Effector CD4-positive, alpha-beta T cell (primary cell): Measurements from ENCODE around the gene NPAS2.

Source experiments
- DNase-seq: peaks from one replicate; pipeline ENCODE4 v3.0.0-alpha.2; 2020

Gene NPAS2

DNA sequence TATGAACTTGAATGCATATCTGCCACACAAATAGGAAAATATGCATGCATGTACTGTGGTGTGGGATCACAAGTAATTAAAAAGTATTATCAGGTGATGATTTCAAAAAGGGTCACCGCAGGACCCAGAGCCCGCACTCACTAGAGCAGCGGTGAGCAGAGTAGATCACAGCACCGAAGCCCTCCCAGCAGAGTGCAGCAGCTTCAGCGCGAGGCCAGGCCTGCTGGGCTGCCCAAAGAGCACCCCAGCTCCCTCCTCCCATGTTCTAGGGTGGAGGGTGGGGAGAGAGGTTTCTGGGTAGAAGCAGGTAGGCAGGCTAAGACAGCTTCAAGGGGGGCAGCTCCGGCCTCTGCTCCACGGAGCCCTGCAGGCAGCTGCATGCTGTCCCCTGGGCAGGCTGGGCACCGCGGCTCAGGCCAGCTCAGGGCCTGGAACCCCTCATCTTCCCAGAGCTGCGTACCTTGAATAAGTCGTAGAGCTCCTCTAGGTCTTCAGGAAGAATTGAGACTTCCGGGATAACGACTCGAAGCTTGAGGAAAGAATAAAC, 207.1 kb downstream of the NPAS2 start:
- no peak for DNase-seq

DNA sequence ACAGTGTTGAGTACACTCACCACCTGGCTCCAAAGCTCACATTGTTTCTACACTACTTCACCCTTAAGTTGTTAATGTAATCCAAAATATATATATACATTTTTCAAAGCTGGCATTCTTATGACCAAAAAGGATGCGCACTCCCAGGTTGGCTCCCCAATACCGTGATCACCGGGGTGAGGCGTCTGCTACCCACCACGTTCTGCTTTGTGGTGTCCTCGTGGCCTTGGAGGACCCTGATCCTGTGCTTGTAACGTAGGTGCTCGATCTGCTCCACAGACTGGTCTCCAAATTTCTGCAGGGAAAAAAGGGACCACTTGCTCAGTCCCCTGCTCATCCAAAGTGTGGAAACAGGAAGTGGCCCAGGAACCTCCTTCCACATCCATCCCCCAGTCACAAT, 207.9 kb downstream of the NPAS2 start:
- no peak for DNase-seq

DNA sequence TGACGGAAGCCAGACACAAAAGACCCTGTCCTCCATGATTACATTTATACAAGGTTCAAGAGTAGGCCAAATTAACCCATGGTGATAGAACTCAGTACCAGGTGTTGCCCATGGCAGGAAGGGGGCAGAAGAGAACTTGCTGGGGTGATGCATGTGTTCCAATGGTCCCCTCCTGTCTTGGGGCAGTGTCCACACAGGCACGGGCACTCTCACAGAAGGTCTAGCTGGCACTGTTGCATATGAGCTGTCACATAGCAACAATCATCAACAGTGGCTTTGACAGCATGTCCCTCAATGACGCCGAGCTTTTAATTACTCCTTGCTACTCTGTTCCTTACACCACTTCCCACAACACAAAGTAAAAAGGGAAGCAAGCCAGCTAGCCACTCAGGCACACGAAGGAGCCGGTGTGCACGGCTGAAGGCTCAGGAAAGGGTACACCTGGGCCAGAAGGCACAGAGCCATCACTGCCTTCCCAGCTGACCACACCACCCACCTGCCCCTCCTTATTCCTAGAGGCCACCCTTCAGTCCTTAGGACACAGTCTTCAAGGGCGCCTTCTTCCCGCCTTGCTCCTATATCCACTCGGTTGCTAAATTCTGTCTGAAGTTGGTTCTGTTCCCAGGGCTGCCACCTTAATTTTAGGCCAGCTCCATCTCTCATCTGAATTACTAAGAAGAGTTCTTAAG, 211.1 kb downstream of the NPAS2 start:
- no peak for DNase-seq

DNA sequence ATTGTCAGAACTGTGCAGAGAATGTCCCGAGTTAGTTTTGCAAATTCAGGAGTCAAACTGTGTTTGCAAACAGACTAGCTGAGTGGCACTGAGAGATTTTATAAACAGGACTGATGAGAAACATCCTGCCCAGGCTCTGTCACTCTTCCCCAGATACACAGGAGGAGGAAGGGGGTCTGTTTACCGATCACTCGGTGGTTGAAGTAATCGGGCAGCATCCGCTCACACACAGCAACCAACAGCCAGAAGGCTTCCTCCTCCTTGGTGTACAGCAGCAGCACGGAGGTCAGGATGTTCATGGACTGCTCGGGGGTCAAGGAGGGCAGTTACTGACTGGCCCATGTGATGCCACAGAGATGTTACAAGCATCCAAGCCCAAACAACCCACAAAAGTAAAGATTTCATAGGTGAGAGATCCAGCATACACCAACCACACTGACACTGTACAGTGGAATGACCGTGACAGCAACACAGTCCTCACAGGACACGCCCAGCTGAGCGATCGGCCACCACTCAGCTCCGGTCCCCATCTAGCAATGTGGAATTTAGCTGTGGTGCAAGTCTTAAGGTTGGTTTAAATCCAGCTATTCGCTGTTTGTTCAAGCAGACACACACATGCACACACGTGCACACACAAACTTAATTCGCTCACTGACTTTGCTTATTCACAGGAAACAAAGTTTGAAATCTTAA, 212.3 kb downstream of the NPAS2 start:
- DNase-seq: no peak

DNA sequence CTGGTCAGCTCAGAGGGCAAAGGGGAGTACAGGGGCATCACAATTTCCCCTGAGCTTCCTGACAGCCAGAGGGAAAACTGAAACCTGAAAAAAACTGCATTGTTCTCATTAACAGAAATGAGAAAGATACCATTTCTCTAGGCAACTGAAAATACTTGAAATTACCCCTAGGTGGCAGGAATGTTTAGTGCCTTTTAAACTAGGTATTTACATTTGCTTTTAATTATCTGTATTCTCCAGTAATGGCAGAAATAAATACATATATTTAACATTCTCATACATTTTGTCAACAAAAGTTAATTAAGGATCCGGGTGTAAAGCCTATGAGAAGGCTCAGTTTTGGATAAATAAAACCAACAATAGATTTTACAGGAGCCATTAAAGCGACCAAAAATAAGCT, 216.6 kb downstream of the NPAS2 start:
- DNase-seq: no peak

DNA sequence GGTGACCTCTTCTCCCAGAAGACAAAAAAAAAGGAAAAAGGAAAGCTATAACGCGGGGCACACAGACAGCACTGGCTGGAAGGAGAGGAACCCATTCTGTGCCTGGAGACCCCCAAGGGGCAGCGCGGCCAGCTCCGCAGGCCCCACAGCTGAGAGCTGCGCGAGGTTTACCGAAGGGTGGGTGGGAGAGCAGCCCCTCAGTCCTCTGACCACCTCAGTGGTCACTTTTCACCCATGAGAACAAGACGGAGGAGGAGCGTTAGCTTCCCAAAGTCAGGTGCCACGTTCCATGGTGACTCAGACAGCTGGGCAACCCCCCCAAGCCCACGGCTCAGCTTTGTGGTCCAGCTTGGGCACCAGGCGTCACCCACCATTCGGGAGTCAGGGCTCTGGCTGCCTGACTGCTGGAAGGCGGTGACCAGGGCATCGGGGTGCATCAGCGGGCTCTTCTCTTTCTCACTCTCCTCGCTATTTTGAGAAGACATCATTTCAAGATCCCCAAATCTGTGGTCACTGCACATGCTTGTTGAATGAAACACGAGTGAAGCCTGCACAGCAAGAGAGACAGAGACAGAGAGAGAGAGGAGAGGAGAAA, 217.3 kb downstream of the NPAS2 start:
- DNase-seq: no peak

DNA sequence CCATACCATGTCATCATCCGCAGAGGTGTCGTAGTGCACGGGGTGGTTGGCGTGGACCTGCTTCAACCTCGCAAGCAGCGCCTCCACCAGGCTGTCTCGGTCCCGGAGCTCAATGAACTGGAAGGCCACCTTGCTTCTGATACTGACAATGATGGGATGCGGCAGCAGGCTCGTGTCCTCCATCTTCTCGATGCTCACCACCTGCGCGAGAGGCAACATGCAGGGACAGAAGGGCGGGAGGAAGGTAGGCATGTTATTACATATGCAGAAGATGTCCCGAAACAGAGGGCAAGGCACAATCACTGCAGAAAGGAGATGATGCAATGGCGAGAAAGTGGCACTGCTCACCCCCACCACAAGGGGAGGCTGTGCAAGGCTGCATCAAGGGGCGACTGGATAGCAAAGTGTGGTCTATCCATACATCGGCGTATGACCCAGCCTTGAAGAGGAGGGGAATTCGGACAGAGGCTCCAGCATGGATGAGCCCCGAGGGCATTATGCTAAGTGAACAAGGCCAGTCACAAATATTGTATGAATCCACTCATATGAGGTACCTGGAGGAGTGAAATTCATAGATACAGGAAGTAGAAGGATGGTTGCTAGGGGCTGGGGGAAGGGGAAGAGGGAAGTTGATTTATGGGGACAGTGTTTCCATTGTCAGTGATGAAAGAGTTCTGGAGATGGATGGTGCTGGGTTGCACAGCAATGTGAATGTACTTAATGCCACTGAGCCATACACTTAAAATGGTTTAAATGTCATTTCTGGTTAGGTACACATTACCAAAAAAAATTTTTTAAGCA, 218.7 kb downstream of the NPAS2 start:
- DNase-seq: no peak

DNA sequence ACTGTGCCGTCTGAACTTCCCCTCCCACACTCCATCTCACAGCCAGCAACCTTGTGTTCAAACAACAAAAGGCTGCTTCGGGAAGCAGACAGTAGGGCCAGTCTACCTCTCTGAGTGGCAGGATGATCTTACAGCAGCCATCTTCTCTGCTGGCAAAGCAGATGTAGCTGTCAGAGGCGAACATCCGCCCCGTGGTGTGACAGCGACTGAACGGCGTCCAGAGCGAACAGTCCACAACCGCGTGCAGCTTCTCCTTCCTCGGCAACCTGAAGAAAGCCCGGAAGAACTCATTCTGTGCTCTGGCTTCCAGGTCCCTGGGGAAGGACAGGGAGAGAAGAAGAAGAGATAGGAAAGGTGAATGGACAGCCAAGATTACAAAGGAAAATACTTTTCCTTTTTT, 220.1 kb downstream of the NPAS2 start:
- DNase-seq: no peak

DNA sequence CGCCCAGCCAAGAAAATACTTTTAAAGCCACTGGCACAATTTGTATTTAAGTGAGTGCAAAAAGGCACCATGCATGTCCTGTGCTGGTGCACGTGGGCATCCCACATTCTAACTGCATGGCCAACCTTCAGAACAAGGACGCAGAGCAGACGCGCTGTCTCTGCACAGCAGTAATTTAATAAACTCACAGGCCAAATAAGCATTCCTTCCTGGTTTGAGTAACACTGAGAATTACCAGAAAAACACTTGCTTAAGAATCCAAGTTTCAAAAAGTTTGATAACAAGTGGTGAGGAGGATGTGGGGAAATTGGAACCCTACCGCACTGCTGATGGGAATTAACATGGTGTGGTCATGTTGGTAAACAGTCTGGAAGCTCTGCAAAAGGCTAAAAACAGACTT, 220.8 kb downstream of the NPAS2 start:
- no peak for DNase-seq

DNA sequence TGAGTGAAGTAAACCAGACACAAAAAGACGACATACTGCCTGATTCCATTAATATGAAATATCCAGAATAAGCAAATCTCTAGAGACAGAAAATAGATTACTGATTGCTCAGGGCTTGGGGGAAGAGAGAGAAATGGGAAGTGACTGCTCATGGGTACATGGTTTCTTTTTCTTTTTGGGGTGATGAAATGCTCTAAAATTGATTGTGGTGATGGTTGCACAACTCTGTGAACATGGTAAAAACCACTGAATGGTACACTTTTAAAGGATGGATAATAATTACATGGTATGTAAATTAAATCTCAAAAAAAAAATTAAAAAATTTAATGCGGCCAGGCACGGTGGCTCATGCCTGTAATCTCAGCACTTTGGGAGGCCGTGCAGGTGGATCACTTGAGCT, 221.5 kb downstream of the NPAS2 start:
- DNase-seq: no peak

DNA sequence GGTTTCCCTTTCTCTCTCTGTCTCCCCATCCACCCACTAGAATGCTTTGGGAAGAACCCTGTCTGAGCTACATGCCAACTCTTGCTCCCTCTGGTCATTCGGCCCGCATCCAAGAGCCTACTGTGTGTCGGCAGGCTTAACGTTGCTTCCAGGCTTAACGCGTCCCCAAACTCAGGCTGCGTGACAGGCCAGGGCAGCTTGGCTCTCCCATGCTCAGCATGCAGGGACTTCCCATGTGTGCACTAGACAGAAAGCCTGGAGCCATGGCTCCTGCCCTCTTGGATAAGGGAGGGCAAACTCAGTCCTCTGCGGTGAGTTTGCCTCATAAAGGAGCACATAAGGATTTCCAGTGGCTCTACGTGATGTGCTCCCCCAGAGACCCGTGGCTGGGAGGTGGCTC, 225.4 kb downstream of the NPAS2 start:
- no peak for DNase-seq
